Stimulated activated CD4-positive, alpha-beta T cell treated with anti-CD3 and anti-CD28 coated beads, Interleukin-2, amount 100 ng/mL, for 4 hours (primary cell): Measurements from ENCODE around the gene ZNF891.

Experiments
- DNase-seq: peaks from one replicate; pipeline ENCODE4 v3.0.0-alpha.2; 2020; ENCODE audit warnings: low read depth

The ZNF891 gene

GRCh38 chr12:133061954-133062353 lies 68.1 kb downstream of the ZNF891 start:
- no peak for DNase-seq

DNA sequence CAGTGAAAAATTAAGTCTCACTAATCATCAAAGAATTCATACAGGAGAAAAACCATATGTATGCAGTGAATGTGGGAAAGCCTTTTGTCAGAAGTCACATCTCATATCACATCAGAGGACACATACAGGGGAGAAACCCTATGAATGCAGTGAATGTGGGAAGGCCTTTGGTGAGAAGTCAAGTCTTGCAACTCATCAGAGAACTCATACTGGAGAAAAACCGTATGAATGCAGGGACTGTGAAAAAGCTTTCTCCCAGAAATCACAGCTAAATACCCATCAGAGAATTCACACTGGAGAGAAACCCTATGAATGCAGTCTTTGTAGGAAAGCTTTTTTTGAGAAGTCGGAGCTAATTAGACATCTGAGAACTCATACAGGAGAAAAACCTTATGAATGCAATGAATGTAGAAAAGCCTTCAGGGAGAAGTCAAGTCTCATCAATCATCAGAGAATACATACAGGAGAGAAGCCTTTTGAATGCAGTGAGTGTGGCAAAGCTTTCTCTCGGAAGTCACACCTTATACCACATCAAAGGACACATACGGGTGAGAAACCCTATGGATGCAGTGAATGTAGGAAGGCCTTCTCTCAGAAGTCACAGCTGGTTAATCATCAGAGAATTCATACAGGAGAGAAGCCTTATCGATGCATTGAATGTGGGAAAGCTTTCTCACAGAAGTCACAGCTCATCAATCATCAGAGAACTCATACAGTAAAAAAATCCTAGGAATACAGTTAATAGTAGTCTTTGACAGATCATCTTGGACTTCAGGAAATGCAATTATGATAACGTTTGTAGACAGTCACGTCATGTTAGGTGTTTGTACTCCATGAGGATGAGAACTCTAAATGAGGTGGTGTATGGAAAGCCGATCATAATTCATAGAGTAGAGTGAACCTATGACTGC lies 71.6 kb downstream of the ZNF891 start:
- DNase-seq: no peak

- no peak for DNase-seq
These were observed 72.6 kb downstream of the ZNF891 start for GRCh38 chr12:133057446-133057845.
